Stomach (tissue), 9 donors: ENCODE measurements around the gene TM7SF3. TPM values are rescaled to one million over a fixed set of nuclear protein-coding genes. Genes with fewer than 3 reads are reported as not detected.

Source experiments
- DNase-seq, 2 donors: peaks; one replicate each; pipeline versions ENCODE4 v3.0.0 to v3.0.0-alpha.2; 2013 to 2019
- H3K27ac ChIP-seq, 5 donors: fragments of 200-600 bp in 4 of 5; sonication (generic) in 4 of 5; one replicate each; pipeline ENCODE4 v1.5.1; 2013 to 2019; ENCODE audit warnings: mild to moderate bottlenecking in 1 of 5, moderate library complexity in 1 of 5
- H3K27me3 ChIP-seq, 3 donors: fragments of 200-600 bp; sonication (generic); one replicate each; pipeline ENCODE4 v1.5.1; 2017 to 2019; ENCODE audit warnings: mixed run types in 1 of 3
- H3K36me3 ChIP-seq, 4 donors: fragments of 200-600 bp; sonication (generic); 1 replicate in 3 of 4; 2 replicates in 1 of 4; pipeline ENCODE4 v1.5.1; 2016 to 2019
- H3K4me1 ChIP-seq, 4 donors: fragments of 200-600 bp; sonication (generic); one replicate each; pipeline ENCODE4 v1.5.1; 2016 to 2019
- H3K4me3 ChIP-seq, 4 donors: fragments of 200-600 bp; sonication (generic) in 3 of 4; one replicate each; pipeline ENCODE4 v1.5.1; 2016 to 2019; ENCODE audit warnings: mild to moderate bottlenecking in 1 of 4
- H3K9me3 ChIP-seq, 4 donors: fragments of 200-600 bp; sonication (generic); one replicate each; pipeline ENCODE4 v1.5.1; 2016 to 2019
- EP300 ChIP-seq: sonication (generic); formaldehyde crosslinking; IDR thresholded peaks from one replicate; pipeline ENCODE4 v1.6.1; 2017; ENCODE audit warnings: antibody characterized with exemption
- POLR2A ChIP-seq, 4 donors: fragments of 450-650 bp; IDR thresholded peaks; one replicate each; pipeline ENCODE4 v1.6.1; 2016; ENCODE audit warnings: antibody characterized with exemption in 4 of 4, control low read depth in 2 of 4, mild to moderate bottlenecking in 1 of 4, moderate library complexity in 1 of 4
- POLR2AphosphoS5 ChIP-seq, 3 donors: sonication (generic); formaldehyde crosslinking; IDR thresholded peaks; one replicate each; pipeline ENCODE4 v1.6.1; 2016; ENCODE audit warnings: antibody characterized with exemption in 3 of 3
- WGBS, 5 donors: extraction: QIAGEN DNeasy Blood & Tissue Kit in 3 of 5; methylation state at CpG; one replicate each; pipeline versions ENCODE4 v1.1.5 to v1.1.7; 2013 to 2018; 5-methylcytosine and 5-hydroxymethylcytosine counted together
- intact Hi-C: fragments of 100-400 bp; cut with DNase I; formaldehyde crosslinking; loops from one replicate; pipeline ENCODE4 v1.15.1; 2023; ENCODE audit warnings: low total_unique reads
- polyA plus RNA-seq, 3 donors: library from polyadenylated mRNA; stranded (reverse); fragments of 200-250 nt; gene quantifications; one replicate each; pipeline ENCODE4 v1.2.3, GENCODE V29; 2013
- total RNA-seq, 5 donors: library from RNA; depleted of rRNA; stranded (reverse); fragments of >200 nt; gene quantifications; one replicate each; pipeline versions ENCODE4 v1.1.0 to v1.2.3, GENCODE V29; 2014 to 2016
- TF ChIP-seq, protein P1 (sequence below), 7 experiments: fragments of 450-650 bp in 4 of 7; fragments of 200-600 bp in 3 of 7; sonication (generic) in 3 of 7; IDR thresholded peaks; one replicate each; pipeline ENCODE4 v1.5.1; 2016 to 2019; ENCODE audit warnings: antibody characterized with exemption in 7 of 7, control low read depth in 2 of 7, mild to moderate bottlenecking in 1 of 7
- donor health status: healthy with polysubstance abuse.
- donor health status: Bipolar disorder and iron deficiency.
- donor health status: healthy.

The TM7SF3 gene
- total and polyA plus RNA-seq, 8 donors: 13.5 to 148 (median 75.4) TPM

- no peak overlapping the region for H3K27ac ChIP-seq
- H3K36me3 ChIP-seq: no peaks in the 10 kb centered on the region
- TF ChIP-seq EP300 (no peak), POLR2A (IDR thresholded peaks at IDR 0.05) (no peak)
- no peaks in the 10 kb centered on the region for H3K9me3 ChIP-seq
- no peaks in the 10 kb centered on the region for H3K4me1 ChIP-seq
- no peaks in the 10 kb centered on the region for H3K27me3 ChIP-seq
- WGBS, 5 donors: 75 to 89% (median 75%) methylated on average over 2 of the region's 2 CpGs
- no peak for DNase-seq
- no peak overlapping the region for H3K4me3 ChIP-seq
- intact Hi-C loops: no loop called here
Observed at GRCh38 chr12:27060740-27061139, 46.6 kb upstream of the TM7SF3 start.

- DNase-seq: no peak
- WGBS, 5 donors: 24 to 47% (median 40%) methylated on average over 3 of the region's 3 CpGs
- H3K27me3 ChIP-seq: no peaks in the 10 kb centered on the region
- no peak overlapping the region for H3K4me3 ChIP-seq
- H3K4me1 ChIP-seq: no peaks in the 10 kb centered on the region
- intact Hi-C loops: no loop called here
- no peaks in the 10 kb centered on the region for H3K36me3 ChIP-seq
- TF ChIP-seq, protein P1, sequence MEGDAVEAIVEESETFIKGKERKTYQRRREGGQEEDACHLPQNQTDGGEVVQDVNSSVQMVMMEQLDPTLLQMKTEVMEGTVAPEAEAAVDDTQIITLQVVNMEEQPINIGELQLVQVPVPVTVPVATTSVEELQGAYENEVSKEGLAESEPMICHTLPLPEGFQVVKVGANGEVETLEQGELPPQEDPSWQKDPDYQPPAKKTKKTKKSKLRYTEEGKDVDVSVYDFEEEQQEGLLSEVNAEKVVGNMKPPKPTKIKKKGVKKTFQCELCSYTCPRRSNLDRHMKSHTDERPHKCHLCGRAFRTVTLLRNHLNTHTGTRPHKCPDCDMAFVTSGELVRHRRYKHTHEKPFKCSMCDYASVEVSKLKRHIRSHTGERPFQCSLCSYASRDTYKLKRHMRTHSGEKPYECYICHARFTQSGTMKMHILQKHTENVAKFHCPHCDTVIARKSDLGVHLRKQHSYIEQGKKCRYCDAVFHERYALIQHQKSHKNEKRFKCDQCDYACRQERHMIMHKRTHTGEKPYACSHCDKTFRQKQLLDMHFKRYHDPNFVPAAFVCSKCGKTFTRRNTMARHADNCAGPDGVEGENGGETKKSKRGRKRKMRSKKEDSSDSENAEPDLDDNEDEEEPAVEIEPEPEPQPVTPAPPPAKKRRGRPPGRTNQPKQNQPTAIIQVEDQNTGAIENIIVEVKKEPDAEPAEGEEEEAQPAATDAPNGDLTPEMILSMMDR (IDR thresholded peaks at IDR 0.05): no peak
- TF ChIP-seq POLR2A (IDR thresholded peaks at IDR 0.05) (no peak), EP300 (no peak), POLR2AphosphoS5 (IDR thresholded peaks at IDR 0.05) (no peak)
- H3K27ac ChIP-seq: no peak overlapping the region
- no peaks in the 10 kb centered on the region for H3K9me3 ChIP-seq
Observed at GRCh38 chr12:27057543-27057942, 43.4 kb upstream of the TM7SF3 start.

- no peak overlapping the region for H3K4me3 ChIP-seq
- 82 to 93% (median 90%) methylated on average over 7 of the region's 7 CpGs for WGBS, 5 donors
- H3K36me3 ChIP-seq: no peaks in the 10 kb centered on the region
- no peak for TF ChIP-seq POLR2A (IDR thresholded peaks at IDR 0.05)
- TF ChIP-seq, protein P1 (IDR thresholded peaks at IDR 0.05): no peak
- TF ChIP-seq POLR2AphosphoS5 (IDR thresholded peaks at IDR 0.05): no peak
- TF ChIP-seq EP300: no peak
- H3K4me1 ChIP-seq: no peaks in the 10 kb centered on the region
- no peaks in the 10 kb centered on the region for H3K27me3 ChIP-seq
- H3K9me3 ChIP-seq: no peaks in the 10 kb centered on the region
- no peak overlapping the region for H3K27ac ChIP-seq
- intact Hi-C loops: no loop called here
- DNase-seq: no peak
Observed at GRCh38 chr12:27055966-27056365, 41.8 kb upstream of the TM7SF3 start.

DNA sequence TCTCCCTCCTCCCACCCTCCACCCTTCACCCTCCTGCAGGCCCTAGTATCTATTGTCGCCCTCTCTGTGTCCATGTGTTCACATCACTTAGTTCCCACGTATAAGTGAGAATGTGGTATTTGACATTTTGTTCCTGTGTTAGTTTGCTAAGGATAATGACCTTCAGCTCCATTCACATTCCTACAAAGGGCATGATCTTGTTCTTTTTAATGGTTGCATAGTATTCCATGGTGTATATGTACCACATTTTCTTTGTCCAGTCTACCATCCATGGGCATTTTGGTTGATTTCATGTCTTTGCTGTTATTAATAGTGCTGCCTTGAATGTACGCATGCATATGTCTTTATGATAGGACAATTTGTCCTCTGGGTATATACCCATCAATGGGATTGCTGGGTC lies 38.6 kb upstream of the TM7SF3 start:
- WGBS, 5 donors: 94 to 100% (median 98%) methylated on average over 3 of the region's 3 CpGs

DNA sequence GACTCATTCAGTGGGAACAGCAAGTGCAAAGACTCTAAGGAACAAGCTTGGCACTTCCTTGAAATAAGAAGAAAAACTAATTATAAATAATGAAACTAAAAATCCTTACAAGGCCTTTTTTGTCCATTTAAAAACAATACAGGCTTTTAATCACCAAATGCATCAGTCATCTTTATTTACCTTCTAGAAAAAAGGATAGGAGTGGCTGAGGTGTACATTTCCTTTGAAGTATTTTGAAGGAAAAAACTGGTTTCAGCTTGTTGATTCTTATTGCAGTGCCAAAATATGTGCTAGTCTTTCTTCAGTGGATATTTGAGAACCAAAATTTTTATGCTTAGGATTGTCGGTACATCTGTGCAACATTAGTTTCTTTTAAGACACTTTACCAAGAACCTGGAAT lies 38.0 kb upstream of the TM7SF3 start:
- DNase-seq: peak in 1 of 2 donors; percentile 4
- no peak overlapping the region for H3K27ac ChIP-seq
- intact Hi-C loops: no loop called here
- no peaks in the 10 kb centered on the region for H3K9me3 ChIP-seq
- no peaks in the 10 kb centered on the region for H3K27me3 ChIP-seq
- no peaks in the 10 kb centered on the region for H3K36me3 ChIP-seq
- TF ChIP-seq, protein P1 (IDR thresholded peaks at IDR 0.05): no peak
- TF ChIP-seq POLR2A (IDR thresholded peaks at IDR 0.05) (no peak), POLR2AphosphoS5 (IDR thresholded peaks at IDR 0.05) (no peak), EP300 (no peak)
- no peaks in the 10 kb centered on the region for H3K4me1 ChIP-seq
- no peak overlapping the region for H3K4me3 ChIP-seq
- WGBS, 5 donors: 61 to 81% (median 66%) methylated on average over 1 of the region's 1 CpG

More for the DNA sequence above, 38.6 kb upstream of the TM7SF3 start:
- no peak overlapping the region for H3K27ac ChIP-seq
- TF ChIP-seq, protein P1 (IDR thresholded peaks at IDR 0.05): no peak
- no peak for TF ChIP-seq POLR2A (IDR thresholded peaks at IDR 0.05)
- no peak for TF ChIP-seq EP300
- no peak for TF ChIP-seq POLR2AphosphoS5 (IDR thresholded peaks at IDR 0.05)
- no peaks in the 10 kb centered on the region for H3K9me3 ChIP-seq
- H3K27me3 ChIP-seq: no peaks in the 10 kb centered on the region
- intact Hi-C loops: no loop called here
- no peak for DNase-seq
- H3K36me3 ChIP-seq: no peaks in the 10 kb centered on the region
- no peak overlapping the region for H3K4me3 ChIP-seq
- H3K4me1 ChIP-seq: no peaks in the 10 kb centered on the region
